GM21717 (cell line): ENCODE data around the gene PTPRD.
"Not testable (repeated sequence)": the region's sequence is repeated elsewhere in the genome, so short reads cannot be mapped to it uniquely, and the experiment has no call there.

ENCODE experiments used
- ATAC-seq: cut with Tn5 transposase; IDR thresholded peaks from one replicate; pipeline ENCODE4 v1.9.1; 2021; ENCODE audit warnings: mild to moderate bottlenecking, moderate library complexity; ENCODE audit not compliant: unreplicated experiment

The PTPRD gene

DNA sequence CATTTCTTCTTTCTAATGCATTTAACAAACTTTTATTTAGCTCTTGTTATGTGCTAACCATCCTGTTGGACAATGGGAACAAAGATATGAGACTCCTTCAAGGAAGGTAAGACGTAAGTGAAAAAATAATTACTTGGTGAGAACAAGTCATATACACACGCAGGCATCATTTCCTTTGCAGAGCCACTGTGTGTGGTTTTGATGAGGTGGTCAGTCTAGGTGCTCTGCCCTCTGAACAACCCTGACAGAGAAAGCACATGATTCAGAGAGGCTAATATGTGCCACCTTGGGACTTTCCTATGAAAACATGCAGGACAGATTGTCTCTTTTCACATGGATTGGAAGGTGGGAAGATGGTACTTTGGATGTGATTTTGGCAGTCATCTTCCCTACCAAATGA is 1650.7 kb downstream of the PTPRD start:
- ATAC-seq: no peak

DNA sequence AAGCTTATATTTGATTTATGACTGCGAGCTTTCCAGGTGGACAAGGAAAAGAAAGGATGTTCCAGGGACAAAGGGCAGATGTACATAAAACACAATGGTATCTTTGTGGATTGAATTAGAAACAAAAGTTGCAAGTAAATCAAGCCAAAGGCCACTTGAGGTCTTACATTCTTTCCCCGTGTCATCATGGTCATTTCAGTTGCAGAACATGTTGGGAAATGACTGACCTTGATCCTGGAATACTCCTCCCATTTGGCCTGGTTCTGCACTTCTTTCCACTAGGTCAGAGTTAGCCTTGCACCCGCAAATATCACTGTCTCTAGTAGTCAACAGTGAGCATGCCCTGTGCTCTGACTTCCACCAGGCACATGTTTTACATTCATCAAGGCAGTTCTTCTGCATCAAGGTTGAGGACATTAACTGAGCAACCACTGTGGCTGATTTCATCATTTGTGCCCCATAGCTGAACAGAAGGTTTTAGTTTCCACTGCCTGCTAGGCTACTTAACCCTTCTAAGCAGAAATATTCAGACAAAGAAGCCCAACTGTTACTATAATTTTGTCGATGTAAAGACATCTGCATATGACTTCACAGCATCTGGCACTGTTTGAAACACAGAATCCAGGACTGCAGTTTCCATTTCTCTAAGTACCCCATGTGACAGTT is 1651.5 kb downstream of the PTPRD start:
- ATAC-seq: no peak

DNA sequence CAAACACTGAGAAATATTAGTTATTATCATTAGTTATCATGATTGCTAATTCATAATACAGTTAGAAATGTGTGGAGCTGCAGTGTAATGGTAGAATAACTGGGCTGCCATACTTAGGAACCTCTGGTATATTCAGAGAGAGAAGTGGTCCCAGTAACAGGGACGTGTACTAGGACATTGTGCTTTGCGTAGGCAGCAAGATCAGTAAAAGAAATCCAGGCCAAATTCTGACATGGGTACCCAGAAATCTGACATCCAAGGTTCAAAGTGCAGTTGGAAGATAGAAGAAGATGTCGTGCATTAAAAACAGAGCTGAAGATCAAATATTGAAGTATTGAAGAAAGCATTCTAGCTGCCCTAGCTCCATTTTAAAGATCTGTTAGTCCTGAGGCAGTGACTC is 1652.5 kb downstream of the PTPRD start:
- ATAC-seq: no peak

DNA sequence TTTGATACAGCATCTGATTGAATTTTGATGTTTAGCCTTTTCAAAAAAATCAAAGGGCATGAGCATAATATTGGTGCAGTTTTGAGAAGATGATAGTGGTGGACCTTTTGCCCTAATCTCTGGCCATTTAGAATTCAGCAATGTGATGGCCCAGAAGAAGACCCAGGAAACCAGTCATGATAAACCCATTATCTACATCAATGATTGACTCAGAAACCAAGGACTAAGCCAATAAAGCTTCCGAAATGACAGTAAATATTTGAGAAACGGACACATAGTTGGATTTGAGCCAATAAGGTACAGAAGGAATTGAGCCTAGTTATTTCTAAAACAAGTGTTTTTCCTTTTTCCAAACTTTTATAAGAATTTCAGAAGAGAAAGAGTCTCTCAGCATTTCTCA is 1654.4 kb downstream of the PTPRD start:
- ATAC-seq: no peak

DNA sequence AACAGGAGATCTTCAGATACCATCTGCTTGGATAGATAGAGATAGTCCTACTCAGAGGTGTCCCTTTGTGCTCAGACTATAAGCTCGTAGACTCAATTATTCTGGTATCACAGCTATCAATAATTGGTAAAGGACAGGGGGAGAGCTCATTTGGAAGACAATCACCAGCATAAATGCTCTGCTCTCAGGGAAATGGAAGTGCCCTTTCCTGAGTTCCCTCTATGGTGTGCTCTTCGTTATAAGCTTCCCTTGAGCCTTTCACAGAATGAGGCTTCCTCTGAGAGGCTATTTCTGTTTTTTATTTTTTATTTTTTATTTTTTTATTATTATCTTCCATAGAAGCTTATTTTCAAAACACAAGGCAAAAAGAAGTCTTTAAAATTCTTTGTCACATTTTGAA is 1657.5 kb downstream of the PTPRD start:
- ATAC-seq: no peak

DNA sequence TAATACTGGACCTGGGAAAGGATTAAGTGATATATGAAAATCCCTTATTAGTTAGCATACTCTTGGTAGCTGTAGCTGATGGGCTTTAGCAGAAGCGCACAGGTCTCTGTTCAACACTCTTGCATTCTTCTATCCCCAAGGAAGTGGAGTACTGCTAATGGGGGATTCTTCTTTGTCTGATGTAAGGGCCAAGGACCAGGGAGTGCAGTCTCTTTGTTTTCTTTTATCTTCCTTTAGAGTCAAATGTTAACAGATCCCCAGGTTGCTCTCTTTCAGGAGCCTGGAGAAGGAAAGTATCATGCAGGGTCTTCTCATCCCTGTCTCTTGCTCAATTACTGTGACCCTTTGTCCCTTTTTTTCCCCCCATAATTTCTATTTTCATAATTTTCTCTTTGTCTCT is 1666.3 kb downstream of the PTPRD start:
- no peak for ATAC-seq

DNA sequence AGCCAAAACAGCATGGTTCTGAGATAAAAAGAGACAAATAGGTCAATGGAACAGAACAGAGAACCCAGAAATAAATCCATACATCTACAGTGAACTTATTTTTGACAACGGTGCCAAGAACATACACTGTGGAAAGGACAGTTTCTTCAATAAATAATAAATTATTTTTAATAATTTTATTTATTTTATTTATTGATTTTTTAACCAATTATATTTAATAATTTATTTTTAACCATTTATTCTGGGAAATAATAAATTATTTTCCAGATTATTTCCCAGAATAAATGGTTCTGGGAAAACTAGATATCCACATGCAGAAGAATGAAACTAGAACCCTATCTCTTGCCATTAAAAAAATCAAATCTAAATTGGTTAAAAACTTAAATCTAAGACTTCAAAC is 1669.4 kb downstream of the PTPRD start:
- no peak for ATAC-seq

DNA sequence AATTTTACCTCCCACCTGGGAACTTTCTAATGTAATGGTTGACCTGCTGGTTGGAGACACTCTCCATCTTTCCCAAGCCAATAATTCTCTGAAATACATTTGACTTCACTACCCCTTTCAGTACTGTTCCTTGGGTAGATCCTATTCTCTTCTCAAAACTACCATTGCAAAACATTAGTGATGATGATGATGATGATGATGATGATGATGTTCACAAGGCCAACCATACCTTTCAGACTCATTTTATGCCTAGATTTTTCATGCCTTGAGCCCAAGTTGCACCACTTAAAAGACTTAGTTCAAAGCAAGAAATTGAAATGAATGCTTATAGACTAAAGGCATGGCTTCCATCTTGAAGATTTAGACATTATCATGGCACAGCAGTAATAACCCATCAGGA is 1672.2 kb downstream of the PTPRD start:
- ATAC-seq: no peak

DNA sequence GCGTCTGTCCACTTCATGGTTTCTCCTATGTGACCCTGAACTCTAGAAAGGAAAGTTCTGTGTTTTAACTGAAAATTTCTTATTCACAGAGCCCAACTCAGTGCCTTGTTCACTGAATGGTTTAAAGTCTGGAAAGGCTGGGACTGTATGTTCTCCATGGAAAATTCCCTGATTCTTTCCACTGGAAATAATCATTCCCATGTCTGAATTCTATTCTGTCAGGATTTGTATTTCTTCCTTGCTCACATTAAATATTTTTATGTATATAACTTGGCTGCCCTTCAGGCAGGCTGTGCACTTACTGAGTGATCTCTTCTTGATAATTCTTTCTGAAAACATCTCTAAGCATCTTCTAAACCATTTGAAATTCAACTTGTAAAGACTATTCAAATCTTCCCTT is 1686.3 kb downstream of the PTPRD start:
- no peak for ATAC-seq

DNA sequence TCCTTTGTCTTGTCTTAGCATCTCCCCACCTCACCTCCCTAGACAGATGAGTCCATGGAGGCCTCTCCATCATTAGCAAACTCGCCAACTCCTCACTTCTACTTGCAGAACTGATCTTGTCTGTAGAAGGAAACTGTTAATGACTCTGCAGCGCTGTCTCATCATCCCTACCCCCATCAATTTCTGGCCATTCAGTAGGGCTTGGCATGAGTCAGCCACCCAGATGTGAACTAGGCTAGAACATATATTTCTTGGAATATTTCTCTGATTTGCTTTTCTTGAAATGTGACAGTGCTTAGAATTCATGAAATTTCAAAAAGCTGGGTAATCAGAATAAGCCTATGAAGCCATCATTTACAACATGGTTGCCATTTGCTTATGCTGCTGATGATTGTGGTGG is 1688.2 kb downstream of the PTPRD start:
- no peak for ATAC-seq

DNA sequence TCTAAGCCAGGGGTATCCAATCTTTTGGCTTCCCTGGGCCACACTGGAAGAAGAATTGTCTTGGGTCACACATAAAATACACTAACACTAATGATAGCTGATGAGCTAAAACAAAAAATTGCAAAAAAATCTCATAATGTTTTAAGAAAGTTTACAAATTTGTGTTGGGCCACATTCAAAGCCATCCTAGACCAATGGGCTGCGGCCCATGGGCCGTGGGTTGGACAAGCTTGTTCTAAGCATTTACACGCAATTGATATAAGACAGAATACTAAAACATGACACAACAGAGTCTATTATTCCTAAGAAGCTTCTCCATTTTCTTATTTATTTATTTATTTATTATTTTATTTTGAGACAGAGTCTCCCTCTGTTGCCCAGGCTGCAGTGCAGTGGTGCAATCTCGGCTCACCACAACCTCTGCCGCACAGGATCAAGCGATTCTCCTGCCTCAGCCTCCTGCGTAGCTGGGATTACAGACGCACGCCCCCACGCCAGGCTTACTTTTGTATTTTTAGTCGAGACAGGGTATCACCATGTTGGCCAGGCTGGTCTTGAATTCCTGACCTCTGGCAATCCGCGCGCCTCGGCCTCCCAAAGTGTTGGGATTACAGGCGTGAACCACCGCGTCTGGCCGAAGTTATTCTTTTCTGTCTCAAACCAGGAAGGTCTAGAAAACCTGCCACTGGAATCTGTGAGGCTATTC is 1692.2 kb downstream of the PTPRD start:
- not testable (repeated sequence) for ATAC-seq

DNA sequence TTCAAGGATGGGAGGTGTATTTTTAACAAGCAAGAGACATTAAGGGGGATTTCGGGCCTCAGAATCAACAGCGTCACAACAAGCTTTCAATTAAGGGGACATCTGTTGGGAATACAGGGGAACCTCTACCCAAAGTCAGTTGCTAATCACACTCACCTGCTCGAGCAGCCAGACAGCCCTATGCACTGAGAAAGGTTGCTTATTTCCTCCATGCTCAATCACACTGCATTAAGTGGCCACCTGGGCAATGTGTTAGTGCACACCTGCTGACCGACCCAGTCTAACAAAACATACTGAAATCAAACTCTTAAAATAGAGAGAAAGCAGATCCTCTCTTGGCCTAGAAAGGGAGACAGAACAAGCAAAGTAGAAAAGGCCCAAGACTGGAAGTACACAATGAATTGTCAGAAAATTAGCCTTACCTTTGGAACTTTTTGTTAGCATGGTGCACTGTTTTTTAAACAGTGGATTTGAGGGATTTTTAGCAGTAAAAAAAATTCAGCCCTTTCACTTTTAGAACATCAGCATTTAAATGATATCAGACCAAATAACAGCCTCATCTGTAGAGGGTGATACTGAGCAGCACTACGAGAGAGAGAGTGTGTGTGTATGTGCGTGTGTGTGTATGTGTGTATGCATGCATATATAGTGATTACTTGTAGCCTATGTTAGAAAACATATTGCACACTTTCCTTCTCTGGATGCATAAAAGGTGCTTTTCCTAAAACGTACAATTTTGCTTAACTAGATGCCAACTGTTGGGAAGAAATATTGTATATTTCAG is 1694.7 kb downstream of the PTPRD start:
- ATAC-seq: no peak

DNA sequence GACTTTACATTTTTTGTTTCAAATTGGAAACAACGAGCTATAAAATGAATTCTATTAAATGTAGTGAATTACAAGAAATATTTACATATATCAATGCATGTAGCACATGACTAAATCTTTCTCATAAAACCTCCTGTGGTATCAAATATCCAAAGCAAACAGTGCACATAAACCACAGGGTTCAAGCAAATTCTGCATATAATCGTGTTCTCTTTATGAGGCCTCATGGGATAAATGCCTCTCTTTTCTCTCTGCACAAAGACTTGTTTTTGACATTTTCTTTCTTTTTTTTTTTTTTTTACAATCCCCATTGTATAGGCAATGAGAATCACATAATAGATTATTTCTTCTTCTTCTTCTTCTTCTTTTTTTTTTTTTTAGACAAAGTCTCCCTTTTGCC is 1696.0 kb downstream of the PTPRD start:
- no peak for ATAC-seq

DNA sequence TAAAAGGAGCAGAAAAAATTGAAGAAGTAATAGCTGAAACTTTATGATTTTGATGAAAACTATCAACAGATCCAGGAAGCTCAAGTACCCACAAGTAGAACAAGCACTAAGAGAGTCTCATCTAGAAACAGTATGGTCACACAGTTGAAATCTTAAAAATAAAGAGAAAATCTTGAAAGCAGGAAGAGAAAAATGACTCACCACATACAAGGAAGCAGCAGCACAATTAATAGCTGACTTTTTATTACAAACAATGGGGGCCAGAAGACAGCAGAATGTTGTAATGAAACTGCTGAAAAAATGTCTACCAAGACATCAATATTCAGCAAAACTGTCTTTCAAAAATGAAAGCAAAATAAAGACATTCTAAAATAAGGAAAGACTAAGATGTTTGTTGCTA is 1704.9 kb downstream of the PTPRD start:
- no peak for ATAC-seq

DNA sequence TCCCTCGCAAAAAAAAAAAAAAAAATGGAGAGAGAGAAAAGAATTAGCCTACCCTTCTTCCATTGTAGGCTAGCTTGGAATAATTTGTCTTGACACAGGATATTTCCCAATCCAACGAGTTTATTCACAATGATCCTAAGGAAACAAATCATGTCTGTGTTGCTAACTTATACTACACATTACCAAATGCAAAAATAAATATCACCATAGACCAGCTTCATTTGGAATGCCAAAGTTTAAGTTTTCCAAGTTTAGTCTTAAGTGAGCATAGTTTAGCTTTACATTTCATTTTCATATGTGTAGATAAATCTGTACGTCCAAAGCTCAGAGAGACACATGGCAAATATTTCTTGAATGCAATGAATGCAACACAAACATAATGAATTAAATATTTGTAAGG is 1707.1 kb downstream of the PTPRD start:
- ATAC-seq: no peak

DNA sequence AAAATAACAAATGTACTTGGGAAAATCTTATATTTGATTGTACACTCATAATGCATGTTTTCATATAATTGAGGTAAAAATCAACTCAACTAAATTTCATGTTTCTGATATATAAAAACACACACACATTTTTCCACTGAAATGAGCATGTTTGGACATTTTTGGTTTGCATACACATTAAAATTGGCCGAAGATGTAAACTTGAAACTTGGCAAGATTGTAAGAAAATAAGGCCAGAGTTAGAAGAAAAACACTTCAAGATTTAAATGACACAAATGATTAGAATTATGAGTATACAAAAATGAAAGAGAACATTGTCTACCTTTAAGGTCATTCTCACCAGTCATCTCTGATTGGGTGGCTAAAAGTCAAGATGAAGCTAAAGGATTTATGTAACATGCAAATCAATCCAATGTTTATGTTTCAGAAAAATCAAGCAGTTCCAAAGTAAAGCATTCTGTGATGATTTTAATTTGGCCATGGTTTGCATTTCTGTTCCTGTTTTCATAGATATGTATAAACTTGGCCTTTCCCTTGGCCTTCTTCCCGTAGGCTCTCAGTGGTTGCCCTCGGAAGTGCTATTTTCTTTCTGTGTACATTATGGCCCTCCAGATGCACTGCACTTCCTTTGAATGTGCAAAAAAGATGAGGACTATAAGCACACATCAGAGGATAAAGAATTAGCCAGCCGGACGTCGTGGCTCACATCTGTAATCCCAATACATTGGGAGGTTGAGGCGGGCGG is 1707.9 kb downstream of the PTPRD start:
- ATAC-seq: no peak

DNA sequence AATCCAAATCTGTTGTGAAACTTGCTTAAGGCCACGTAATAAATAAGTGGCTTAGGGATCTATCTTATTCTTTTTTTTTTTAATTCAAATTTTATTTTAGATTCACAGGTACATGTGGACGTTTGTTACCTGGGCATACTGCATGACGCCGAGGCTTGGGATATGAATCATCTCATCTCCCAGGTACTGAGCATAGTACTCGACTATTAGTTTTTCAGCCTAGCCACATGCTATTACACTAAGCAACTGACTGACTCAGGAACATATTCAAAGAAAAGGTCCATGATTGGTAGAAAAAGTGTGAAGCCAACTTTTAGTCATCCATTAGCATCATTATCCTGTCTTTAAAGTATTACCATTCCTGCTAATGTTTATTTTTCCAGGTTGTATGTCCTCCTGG is 1709.7 kb downstream of the PTPRD start:
- no peak for ATAC-seq

DNA sequence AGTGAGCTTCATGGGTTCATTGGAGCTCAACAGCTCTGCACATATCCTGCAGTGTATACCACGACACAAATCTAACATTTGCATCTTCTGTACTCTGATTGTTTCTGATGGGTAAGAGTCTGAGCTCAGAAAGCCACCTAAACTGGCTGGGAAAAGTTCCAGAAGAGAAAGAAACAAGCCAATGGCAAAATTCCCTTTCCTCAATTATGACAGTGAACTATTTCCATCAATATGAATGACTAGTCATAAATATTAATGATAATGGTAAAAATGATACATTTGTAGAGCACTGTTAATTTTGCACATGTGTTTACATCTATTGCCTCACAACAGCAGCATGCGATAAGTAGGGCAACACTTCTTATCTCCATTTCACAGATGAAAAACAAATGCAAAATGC is 1711.7 kb downstream of the PTPRD start:
- no peak for ATAC-seq

DNA sequence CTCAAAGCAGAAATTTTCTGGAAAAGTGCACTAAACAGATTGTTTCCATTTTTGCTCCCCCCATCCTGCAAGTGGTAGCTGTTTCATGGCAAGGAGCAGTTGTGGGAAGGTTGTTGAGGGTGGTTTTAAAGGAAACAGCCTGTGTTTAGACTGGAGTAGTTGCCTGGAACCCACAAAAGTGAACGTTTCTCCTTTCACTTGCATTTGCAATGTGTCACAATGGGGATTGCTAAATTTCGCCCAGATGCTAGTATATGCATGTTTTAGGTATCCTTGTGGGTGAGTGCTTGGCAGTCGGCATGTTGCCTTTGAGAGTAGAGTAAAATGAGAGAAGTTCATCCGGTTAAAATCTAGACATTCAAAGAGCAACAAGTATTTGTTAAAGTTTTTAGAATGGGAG is 1713.3 kb downstream of the PTPRD start:
- no peak for ATAC-seq

DNA sequence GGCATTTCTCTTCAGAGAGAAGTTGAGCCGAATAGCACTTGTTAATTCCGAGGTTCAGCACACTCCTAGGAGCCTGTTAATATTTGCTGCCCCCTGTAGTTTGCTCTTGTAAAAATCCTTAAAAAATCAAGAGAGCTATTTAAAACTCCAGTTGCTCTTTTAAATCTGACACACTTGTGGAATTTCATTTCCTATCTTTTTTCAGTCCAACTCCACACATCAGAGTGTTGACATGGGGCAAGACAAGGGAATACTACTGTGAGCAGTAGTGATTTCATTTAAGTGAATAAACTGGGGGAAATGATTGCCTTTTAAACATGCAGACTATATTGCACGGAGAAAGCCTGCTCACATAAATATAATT is 1717.0 kb downstream of the PTPRD start:
- ATAC-seq: no peak

DNA sequence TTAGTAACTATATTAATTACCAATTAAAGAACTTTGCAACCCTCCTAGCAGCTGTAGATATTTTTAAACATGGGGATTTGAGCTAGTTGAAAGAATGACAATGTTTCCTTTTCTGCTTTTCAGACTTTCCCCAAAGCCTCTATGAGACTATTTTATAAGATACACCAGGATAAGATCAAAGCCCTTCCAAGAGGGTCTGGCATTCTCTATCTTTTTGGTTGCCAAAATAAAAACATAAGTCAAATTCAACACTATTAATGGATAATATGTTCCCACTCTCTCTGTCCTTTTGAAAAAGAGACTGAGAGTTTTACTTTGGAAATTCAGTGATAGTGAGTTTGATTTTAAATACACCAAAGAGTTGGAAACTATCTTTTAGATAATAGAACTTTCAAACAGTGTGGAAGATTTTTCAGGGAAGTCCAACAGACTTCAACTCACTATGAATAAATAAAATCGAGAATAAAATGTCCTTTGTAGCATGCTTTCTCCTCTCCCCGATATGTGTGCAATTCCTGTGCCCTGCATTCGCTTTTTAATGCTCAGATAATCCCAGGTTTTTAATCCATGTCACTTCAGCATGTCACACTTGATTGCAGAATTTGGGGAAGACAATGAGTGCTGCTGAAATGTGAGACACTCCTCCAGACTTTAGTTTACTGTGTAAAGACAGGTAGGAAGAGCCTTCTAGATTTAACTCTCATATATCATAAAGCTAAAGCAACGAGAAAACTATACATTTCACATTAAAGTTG is 1717.5 kb downstream of the PTPRD start:
- no peak for ATAC-seq
